Lower leg skin (tissue), 4 donors: ENCODE results near the gene BTBD18. TPM values are rescaled to one million over a fixed set of nuclear protein-coding genes. Genes with fewer than 3 reads are reported as not detected.

Experiments
- DNase-seq, 2 donors: peaks; one replicate each; pipeline ENCODE4 v3.0.0-alpha.2; 2019; ENCODE audit warnings: low spot score in 2 of 2
- H3K4me3 ChIP-seq: fragments of 200-600 bp; sonication (generic); 2 replicates; pipeline ENCODE4 v1.5.1; 2017; ENCODE audit warnings: mild to moderate bottlenecking, low read depth; ENCODE audit not compliant: poor library complexity, severe bottlenecking
- CTCF ChIP-seq, 3 donors: fragments of 450-650 bp; IDR thresholded peaks; one replicate each; pipeline ENCODE4 v1.5.1; 2016; ENCODE audit warnings: antibody characterized with exemption in 3 of 3, mild to moderate bottlenecking in 3 of 3, moderate library complexity in 2 of 3
- POLR2A ChIP-seq, 2 donors: fragments of 450-650 bp; IDR thresholded peaks; one replicate each; pipeline ENCODE4 v1.6.1; 2016 to 2017; ENCODE audit warnings: antibody characterized with exemption in 2 of 2, mild to moderate bottlenecking in 1 of 2, moderate library complexity in 1 of 2
- WGBS, 2 donors: methylation state at CpG; one replicate each; pipeline ENCODE4 v1.1.5; 2018; 5-methylcytosine and 5-hydroxymethylcytosine counted together
- intact Hi-C: fragments of 100-400 bp; cut with DNase I; formaldehyde crosslinking; loops from one replicate; pipeline ENCODE4 v1.15.0; 2023; ENCODE audit warnings: low total_unique reads
- total RNA-seq, 4 donors: library from RNA; depleted of rRNA; stranded (reverse); fragments of >200 nt; gene quantifications; one replicate each; pipeline ENCODE4 v1.1.0, GENCODE V29; 2016

The BTBD18 gene
- total RNA-seq, 4 donors from 2014 or later = not detected

DNA sequence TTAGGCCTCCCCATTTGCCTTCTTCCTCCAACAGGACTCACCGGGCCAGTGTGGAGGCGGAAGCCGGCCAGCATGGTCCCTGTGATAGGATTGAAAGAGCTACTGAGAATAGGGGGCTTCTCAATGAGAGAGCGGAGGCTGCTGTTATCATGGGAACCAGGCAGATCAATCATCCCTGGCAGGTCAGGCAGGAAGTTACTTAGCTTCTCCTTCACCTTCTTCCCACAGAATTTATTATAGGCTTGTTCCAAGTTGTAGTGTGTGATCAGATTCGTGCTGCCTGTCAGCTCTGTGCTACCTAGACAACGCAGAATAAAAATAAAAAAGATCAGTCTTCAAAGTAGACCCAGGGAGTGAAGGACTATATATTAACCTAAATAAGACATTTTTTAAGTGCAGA is 46.7 kb downstream of the BTBD18 start:
- no peak overlapping the region for H3K4me3 ChIP-seq
- 86 to 92% methylated on average over 6 of the region's 6 CpGs for WGBS, 2 donors
- no peak for TF ChIP-seq POLR2A (IDR thresholded peaks at IDR 0.05)
- no peak for TF ChIP-seq CTCF (IDR thresholded peaks at IDR 0.05)
- no peak for DNase-seq
- intact Hi-C loops = no loop called here

GRCh38 chr11:57703341-57703740 is 48.3 kb downstream of the BTBD18 start:
- no peak overlapping the region for H3K4me3 ChIP-seq
- DNase-seq = no peak
- TF ChIP-seq CTCF (IDR thresholded peaks at IDR 0.05) = no peak
- TF ChIP-seq POLR2A (IDR thresholded peaks at IDR 0.05) = no peak
- 89 to 92% methylated on average over 4 of the region's 4 CpGs for WGBS, 2 donors
- intact Hi-C loops = no loop called here

DNA sequence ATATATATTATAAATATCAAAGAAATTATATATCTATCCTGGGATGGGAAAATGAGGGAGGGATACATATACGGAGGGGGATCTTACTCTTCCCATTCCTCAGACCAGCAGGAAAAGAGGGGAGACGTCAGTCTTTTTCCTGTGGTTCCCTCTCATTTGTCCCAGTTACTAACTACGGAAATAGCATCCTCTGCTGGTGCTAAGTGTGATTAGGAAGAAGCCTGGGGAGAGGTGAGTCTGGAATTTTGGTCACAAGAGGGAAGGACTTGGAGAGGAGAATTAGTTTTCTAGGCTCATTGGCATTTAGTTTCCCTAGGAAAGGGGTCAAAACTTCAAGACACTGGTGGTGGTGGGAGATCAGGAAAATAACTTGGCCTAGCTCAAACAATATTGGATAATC is 51.2 kb downstream of the BTBD18 start:
- intact Hi-C loops = no loop called here
- TF ChIP-seq POLR2A (IDR thresholded peaks at IDR 0.05) = no peak
- no peak for TF ChIP-seq CTCF (IDR thresholded peaks at IDR 0.05)
- no peak overlapping the region for H3K4me3 ChIP-seq
- DNase-seq = no peak
- 60 to 66% methylated on average over 3 of the region's 3 CpGs for WGBS, 2 donors

DNA sequence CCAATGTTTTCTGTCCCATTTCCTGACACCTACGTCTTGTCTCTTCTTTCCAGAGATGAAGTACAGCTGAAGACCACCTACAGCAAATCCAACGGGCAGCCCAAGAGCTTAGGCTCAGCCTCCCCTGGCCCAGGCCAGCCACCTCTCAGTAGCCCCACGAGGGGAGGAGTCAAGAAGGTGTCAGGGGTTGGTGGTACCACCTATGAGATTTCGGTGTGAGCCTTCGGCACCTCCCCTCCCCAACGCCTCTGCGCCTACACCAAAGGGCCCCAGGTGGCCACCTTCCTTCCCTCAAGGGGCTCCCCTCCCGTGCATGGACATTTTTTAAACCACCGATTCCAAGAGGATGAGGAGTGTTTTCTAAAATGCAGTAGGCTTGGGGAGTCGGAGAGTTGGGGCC is 51.8 kb downstream of the BTBD18 start:
- intact Hi-C loops = no loop called here
- no peak for DNase-seq
- H3K4me3 ChIP-seq = no peak overlapping the region
- no peak for TF ChIP-seq CTCF (IDR thresholded peaks at IDR 0.05)
- no peak for TF ChIP-seq POLR2A (IDR thresholded peaks at IDR 0.05)
- 86 to 88% methylated on average over 10 of the region's 10 CpGs for WGBS, 2 donors

DNA sequence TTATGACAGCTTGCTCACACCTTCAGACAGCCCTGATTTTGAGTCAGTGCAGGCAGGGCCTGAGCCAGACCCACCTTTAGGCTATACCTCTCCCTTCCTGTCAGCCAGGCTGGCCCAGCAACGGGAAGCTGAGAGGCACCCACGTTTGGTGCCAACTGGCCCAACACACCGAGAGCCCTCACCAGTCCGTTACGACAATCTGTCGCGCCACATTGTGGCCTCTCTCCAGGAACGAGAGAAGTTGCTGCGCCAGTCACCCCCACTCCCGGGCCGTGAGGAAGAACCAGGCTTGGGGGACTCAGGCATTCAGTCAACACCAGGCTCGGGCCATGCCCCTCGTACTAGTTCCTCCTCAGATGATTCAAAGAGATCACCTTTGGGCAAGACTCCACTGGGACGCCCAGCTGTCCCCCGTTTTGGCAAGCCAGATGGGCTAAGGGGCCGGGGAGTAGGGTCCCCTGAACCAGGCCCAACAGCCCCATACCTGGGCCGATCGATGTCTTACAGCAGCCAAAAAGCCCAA is 52.7 kb downstream of the BTBD18 start:
- intact Hi-C loops = no loop called here
- no peak overlapping the region for H3K4me3 ChIP-seq
- no peak for DNase-seq
- WGBS, 2 donors = 77 to 88% methylated on average over 17 to 18 of the region's 18 CpGs
- TF ChIP-seq CTCF (IDR thresholded peaks at IDR 0.05) (no peak), POLR2A (IDR thresholded peaks at IDR 0.05) (no peak)

Other genes starting within 250 kb of the BTBD18 start
- 10 to 100 TPM; 15.9 to 20.2 (median 18.3) TPM for gene SLC43A1, start 236.1 kb downstream of the BTBD18 start, total RNA-seq
- gene TIMM10, start 221.1 kb downstream of the BTBD18 start, total RNA-seq = 10 to 100 TPM; 24.3 to 53.2 (median 29.4) TPM
- not detected for gene SMTNL1, start 214.2 kb downstream of the BTBD18 start, total RNA-seq
- 10 to 100 TPM; 14.5 to 31.0 (median 19.9) TPM for gene UBE2L6, start 184.1 kb downstream of the BTBD18 start, total RNA-seq
- gene SERPING1, start 154.1 kb downstream of the BTBD18 start, total RNA-seq = 100 to 1,000 TPM in 2 of 4 donors, 10 to 100 TPM in 2; 89.4 to 236 (median 103) TPM
- 1 to 10 TPM in 3 of 4 donors, under 1 TPM in 1; 0.91 to 4.3 (median 2.9) TPM for gene YPEL4, start 101.9 kb downstream of the BTBD18 start, total RNA-seq
- 10 to 100 TPM; 14.0 to 29.2 (median 17.6) TPM for gene CLP1, start 94.1 kb downstream of the BTBD18 start, total RNA-seq
- 10 to 100 TPM; 72.9 to 99.1 (median 84.5) TPM for gene ZDHHC5, start 83.7 kb downstream of the BTBD18 start, total RNA-seq
- gene MED19, start 39.6 kb downstream of the BTBD18 start, total RNA-seq = 10 to 100 TPM; 19.4 to 25.5 (median 23.0) TPM
- gene TMX2, start 39.2 kb downstream of the BTBD18 start, total RNA-seq = 10 to 100 TPM; 41.8 to 60.4 (median 45.4) TPM
- 100 to 1,000 TPM; 113 to 133 (median 124) TPM for gene SELENOH, start 10.3 kb downstream of the BTBD18 start, total RNA-seq
- gene CTNND1, start 10.0 kb upstream of the BTBD18 start, total RNA-seq = 100 to 1,000 TPM; 186 to 243 (median 197) TPM